HG03442 (cell line): ENCODE results near the gene ATCAY.
"Not testable (repeated sequence)": the region's sequence is repeated elsewhere in the genome, so short reads cannot be mapped to it uniquely, and the experiment has no call there.

ENCODE experiments used
- ATAC-seq: cut with Tn5 transposase; IDR thresholded peaks from one replicate; pipeline ENCODE4 v1.9.1; 2021; ENCODE audit warnings: mild to moderate bottlenecking, moderate library complexity; ENCODE audit not compliant: unreplicated experiment

ATCAY gene

GRCh38 chr19:3899531-3900294 is 19.2 kb downstream of the ATCAY start:
- no peak for ATAC-seq

- ATAC-seq, result no peak
Measured at GRCh38 chr19:3902317-3902973, 22.0 kb downstream of the ATCAY start.

- ATAC-seq, result no peak
Measured at GRCh38 chr19:3904233-3904632, 23.7 kb downstream of the ATCAY start.

GRCh38 chr19:3907626-3908265 is 27.3 kb downstream of the ATCAY start:
- ATAC-seq, result no peak

- ATAC-seq, result no peak
Measured at GRCh38 chr19:3908266-3909054, 28.0 kb downstream of the ATCAY start.

- no peak for ATAC-seq
Measured at GRCh38 chr19:3910105-3910504, 29.6 kb downstream of the ATCAY start.

- ATAC-seq, result no peak
Measured at GRCh38 chr19:3914199-3914598, 33.7 kb downstream of the ATCAY start.

GRCh38 chr19:3916033-3916432 is 35.5 kb downstream of the ATCAY start:
- no peak for ATAC-seq

GRCh38 chr19:3919793-3920192 is 39.3 kb downstream of the ATCAY start:
- no peak for ATAC-seq

- no peak for ATAC-seq
Measured at GRCh38 chr19:3923096-3923758, 42.7 kb downstream of the ATCAY start.

- ATAC-seq, result no peak
Measured at GRCh38 chr19:3923912-3924311, 43.4 kb downstream of the ATCAY start.

- no peak for ATAC-seq
Measured at GRCh38 chr19:3931041-3931440, 50.6 kb downstream of the ATCAY start.

GRCh38 chr19:3932931-3933810 is 52.7 kb downstream of the ATCAY start, which contains the start of gene NMRK2:
Gene NMRK2 (plus strand): TSS chr19:3933069. CDS start chr19:3933672, 603 bp downstream.
- ATAC-seq, result no peak

- no peak for ATAC-seq
Measured at GRCh38 chr19:3936506-3937442, 56.3 kb downstream of the ATCAY start.

- ATAC-seq, result not testable (repeated sequence)
Measured at GRCh38 chr19:3938300-3938950, 57.9 kb downstream of the ATCAY start.

GRCh38 chr19:3942790-3943409 is 62.4 kb downstream of the ATCAY start:
- no peak for ATAC-seq

GRCh38 chr19:3944018-3944721 is 63.7 kb downstream of the ATCAY start:
- no peak for ATAC-seq
